Inflammatory macrophage treated with lipopolysaccharide for 1 hour (primary cell): ENCODE results near the gene MID1.
A peak's percentile ranks its signal among the peaks of the same experiment; 100 is the strongest.

ENCODE experiments used
- DNase-seq, 2 donors: peaks; one replicate each; pipeline ENCODE4 v3.0.0-alpha.2; 2020 to 2022

MID1 gene

GRCh38 chrX:10526451-10526850 is 93.9 kb downstream of the MID1 start:
- no peak for DNase-seq

GRCh38 chrX:10525381-10526120 is 94.8 kb downstream of the MID1 start:
- no peak for DNase-seq

- no peak for DNase-seq
These were observed 95.8 kb downstream of the MID1 start for GRCh38 chrX:10524578-10524977.

- no peak for DNase-seq
These were observed 100.6 kb downstream of the MID1 start for GRCh38 chrX:10519761-10520160.

GRCh38 chrX:10519278-10519677 is 101.1 kb downstream of the MID1 start:
- no peak for DNase-seq

GRCh38 chrX:10518073-10518472 is 102.3 kb downstream of the MID1 start:
- no peak for DNase-seq

GRCh38 chrX:10516781-10517322 is 103.5 kb downstream of the MID1 start:
- DNase-seq = no peak

- no peak for DNase-seq
These were observed 105.5 kb downstream of the MID1 start for GRCh38 chrX:10514891-10515290.

GRCh38 chrX:10513974-10514373 is 106.4 kb downstream of the MID1 start:
- no peak for DNase-seq

GRCh38 chrX:10512741-10513140 is 107.6 kb downstream of the MID1 start:
- DNase-seq = no peak

- DNase-seq = no peak
These were observed 108.1 kb downstream of the MID1 start for GRCh38 chrX:10512258-10512657.

GRCh38 chrX:10509397-10509796 is 111.0 kb downstream of the MID1 start:
- no peak for DNase-seq

- no peak for DNase-seq
These were observed 111.5 kb downstream of the MID1 start for GRCh38 chrX:10508891-10509290.

GRCh38 chrX:10507876-10508275 is 112.5 kb downstream of the MID1 start:
- DNase-seq = no peak

- DNase-seq = no peak
These were observed 113.2 kb downstream of the MID1 start for GRCh38 chrX:10507181-10507580.

- peak in 1 of 2 donors; percentile 2 for DNase-seq
These were observed 113.6 kb downstream of the MID1 start for GRCh38 chrX:10506781-10507180.

- no peak for DNase-seq
These were observed 114.7 kb downstream of the MID1 start for GRCh38 chrX:10505726-10506125.

GRCh38 chrX:10502961-10503360 is 117.4 kb downstream of the MID1 start:
- no peak for DNase-seq

- DNase-seq = no peak
These were observed 118.8 kb downstream of the MID1 start for GRCh38 chrX:10501611-10502010.

- no peak for DNase-seq
These were observed 123.9 kb downstream of the MID1 start for GRCh38 chrX:10496345-10496965.

- DNase-seq = no peak
These were observed 124.7 kb downstream of the MID1 start for GRCh38 chrX:10495677-10496076.

GRCh38 chrX:10492250-10492649 is 128.1 kb downstream of the MID1 start:
- no peak for DNase-seq

- DNase-seq = no peak
These were observed 134.0 kb downstream of the MID1 start for GRCh38 chrX:10486373-10486772.

- DNase-seq = no peak
These were observed 135.1 kb downstream of the MID1 start for GRCh38 chrX:10485326-10485725.
